Spleen (tissue), 7 donors: ENCODE measurements around the gene ETNPPL.

Source experiments
- POLR2AphosphoS5 ChIP-seq, 3 donors: sonication (generic); formaldehyde crosslinking; IDR thresholded peaks; one replicate each; pipeline ENCODE4 v1.5.1; 2017; ENCODE audit warnings: antibody characterized with exemption in 3 of 3
- TF ChIP-seq, protein P1 (sequence below), 11 experiments: fragments of 200-600 bp in 7 of 11; fragments of 450-650 bp in 4 of 11; sonication (generic) in 4 of 11; IDR thresholded peaks in 8 of 11; conservative IDR thresholded peaks in 3 of 11; 1 replicate in 7 of 11; 2 replicates in 4 of 11; pipeline versions ENCODE4 v1.4.0 to v1.8.0; 2016 to 2021; ENCODE audit warnings: antibody characterized with exemption in 11 of 11, inconsistent platforms in 4 of 11, mild to moderate bottlenecking in 1 of 11
- donor health status: DM: no; HTN: no; CAD: no; lungs with moderate emphysema.
- donor health status: DM: no; HTN: no; CAD: no.
- donor health status: DM: no; HTN: no; CAD: no.

DNA sequence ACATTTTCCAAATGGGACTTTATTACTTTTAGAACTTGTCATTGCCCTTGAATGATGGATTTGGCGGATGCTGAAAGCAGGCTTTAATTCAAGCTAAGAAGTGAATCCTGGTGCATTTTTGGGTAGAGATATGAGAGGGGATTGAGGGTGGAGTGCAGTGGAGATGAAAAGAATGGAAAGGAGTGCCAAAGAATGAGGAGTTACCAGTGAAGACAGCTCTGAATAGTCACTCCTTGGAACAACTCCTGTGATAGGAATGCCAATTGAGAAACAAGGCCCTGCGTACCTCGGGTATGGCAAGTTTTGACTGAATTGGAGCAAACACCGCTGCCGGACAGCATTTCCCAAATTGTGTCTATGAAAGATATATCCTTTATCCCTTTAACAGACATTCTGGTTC lies 36.5 kb upstream of the ETNPPL start:
- TF ChIP-seq, protein P1, sequence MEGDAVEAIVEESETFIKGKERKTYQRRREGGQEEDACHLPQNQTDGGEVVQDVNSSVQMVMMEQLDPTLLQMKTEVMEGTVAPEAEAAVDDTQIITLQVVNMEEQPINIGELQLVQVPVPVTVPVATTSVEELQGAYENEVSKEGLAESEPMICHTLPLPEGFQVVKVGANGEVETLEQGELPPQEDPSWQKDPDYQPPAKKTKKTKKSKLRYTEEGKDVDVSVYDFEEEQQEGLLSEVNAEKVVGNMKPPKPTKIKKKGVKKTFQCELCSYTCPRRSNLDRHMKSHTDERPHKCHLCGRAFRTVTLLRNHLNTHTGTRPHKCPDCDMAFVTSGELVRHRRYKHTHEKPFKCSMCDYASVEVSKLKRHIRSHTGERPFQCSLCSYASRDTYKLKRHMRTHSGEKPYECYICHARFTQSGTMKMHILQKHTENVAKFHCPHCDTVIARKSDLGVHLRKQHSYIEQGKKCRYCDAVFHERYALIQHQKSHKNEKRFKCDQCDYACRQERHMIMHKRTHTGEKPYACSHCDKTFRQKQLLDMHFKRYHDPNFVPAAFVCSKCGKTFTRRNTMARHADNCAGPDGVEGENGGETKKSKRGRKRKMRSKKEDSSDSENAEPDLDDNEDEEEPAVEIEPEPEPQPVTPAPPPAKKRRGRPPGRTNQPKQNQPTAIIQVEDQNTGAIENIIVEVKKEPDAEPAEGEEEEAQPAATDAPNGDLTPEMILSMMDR (IDR thresholded peaks at IDR 0.05 in 8 of 11, conservative IDR thresholded peaks at IDR 0.05 in 3 of 11): no peak
- TF ChIP-seq POLR2AphosphoS5 (IDR thresholded peaks at IDR 0.05): no peak
